Fibroblast of lung (primary cell): Measurements from ENCODE around the gene C15orf39.

Experiments
- CTCF ChIP-seq, 2 donors: IDR thresholded peaks in 1 of 2; conservative IDR thresholded peaks in 1 of 2; 1 replicate in 1 of 2; 2 replicates in 1 of 2; pipeline ENCODE4 v1.5.1; 2011 to 2012; ENCODE audit warnings: low read length in 2 of 2, control low read depth in 1 of 2, inconsistent platforms in 1 of 2, low read depth in 1 of 2, mild to moderate bottlenecking in 1 of 2
- EZH2 ChIP-seq: IDR thresholded peaks from 2 replicates; pipeline ENCODE4 v1.5.1; 2012; ENCODE audit warnings: low read length, control low read depth, mild to moderate bottlenecking; ENCODE audit errors: missing control alignments

GRCh38 chr15:75179746-75180140 lies 21.9 kb upstream of the C15orf39 start:
- no peak for TF ChIP-seq CTCF (conservative IDR thresholded peaks at IDR 0.05 in 1 of 2, IDR thresholded peaks at IDR 0.05 in 1 of 2; ENCODE audit: low read depth in 1 of 2, low read length in 2 of 2)
- TF ChIP-seq EZH2: no peak
